Stimulated activated CD4-positive, alpha-beta T cell treated with anti-CD3 and anti-CD28 coated beads, Interleukin-4, amount 100 ng/mL, for 1 hour (primary cell): ENCODE data around the gene RUSF1.
"Not testable (repeated sequence)": the region's sequence is repeated elsewhere in the genome, so short reads cannot be mapped to it uniquely, and the experiment has no call there.

ENCODE experiments used
- DNase-seq: peaks from one replicate; pipeline ENCODE4 v3.0.0-alpha.2; 2020

Gene RUSF1

DNA sequence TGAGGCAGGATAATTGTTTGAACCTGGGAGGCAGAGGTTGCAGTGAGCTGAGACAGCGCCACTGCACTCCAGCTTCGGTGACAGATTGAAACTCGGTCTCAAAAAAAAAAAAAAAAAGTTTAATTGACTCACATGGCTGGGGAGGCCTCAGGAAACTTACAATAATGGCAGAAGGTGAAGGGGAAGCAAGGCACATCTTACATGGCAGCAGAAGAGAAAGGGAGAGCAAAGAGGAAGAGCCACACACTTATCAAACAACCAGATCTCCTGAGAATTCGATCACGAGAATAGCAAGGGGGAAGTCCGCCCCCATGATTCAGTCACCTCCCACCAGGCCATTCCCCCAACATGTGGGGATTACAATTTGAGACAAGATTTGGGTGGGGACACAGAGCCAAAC is 62.3 kb downstream of the RUSF1 start:
- DNase-seq: not testable (repeated sequence)

DNA sequence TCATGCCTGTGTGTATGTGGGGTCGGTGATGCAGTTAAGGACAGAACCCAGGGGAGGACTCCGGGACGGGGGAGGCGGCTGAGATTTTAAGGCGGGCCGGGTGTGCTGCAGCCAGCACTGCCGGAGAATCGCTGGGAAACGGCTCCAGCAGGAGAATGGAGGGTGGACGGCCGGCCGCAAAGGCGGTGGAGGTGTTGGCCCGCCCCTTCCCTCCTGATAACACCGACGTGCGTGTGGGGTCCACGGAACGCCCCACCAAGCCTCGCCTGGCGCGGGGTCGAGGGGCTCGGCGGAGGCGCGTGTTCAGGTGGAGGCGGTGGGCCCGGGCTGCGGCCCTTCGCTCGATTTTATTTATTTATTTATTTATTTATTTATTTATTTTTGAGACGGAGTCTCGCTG is 66.2 kb downstream of the RUSF1 start:
- no peak for DNase-seq

DNA sequence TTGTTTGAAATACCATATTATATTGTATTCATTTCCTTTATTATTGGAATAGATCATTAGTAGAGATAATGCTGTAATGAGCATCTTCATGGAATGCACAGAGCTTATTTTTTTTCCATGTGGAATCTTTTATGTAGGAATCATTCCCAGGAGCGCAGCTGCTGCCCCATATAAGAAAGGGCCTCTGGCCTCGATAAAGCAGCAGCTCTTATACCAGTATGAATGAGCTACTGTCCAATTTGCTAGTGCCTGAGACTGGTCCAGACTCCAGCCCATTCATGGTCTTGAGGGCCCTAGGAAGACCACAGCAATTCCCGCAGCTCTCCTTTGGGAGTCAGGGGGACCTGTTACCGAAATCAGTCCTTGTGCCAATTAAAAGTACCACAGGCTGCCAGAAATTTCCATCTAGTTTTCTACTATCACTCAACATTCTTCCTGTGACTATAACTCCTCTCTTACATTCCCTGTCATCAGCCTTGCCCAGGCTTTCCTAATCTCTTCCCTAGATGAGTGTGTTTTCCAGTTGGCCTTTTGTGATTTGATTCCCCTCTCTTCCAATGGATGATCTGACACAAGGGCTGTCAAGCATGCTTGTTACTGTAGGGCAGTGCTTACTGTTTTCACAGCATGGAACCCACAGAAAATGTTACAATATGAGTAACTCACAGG is 67.5 kb downstream of the RUSF1 start:
- no peak for DNase-seq

DNA sequence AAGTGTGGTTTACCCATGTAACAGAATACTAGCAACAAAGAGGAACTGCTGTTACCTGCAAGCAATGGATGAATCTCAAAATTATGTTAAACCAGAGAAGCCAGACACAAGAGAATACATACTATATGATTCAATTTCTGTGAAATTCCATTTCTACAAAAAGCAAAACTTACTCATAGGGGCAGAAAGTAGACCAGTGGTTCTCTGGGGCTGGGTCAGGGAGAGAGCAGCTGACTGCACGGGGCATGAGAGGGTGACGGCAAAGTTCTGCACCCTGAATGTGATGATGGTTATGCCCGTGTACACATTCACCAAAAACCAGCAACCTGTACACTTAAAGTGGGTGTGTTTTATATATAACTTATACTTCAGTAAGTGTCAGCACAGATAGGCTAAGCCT is 68.7 kb downstream of the RUSF1 start:
- DNase-seq: no peak
